ENCODE data around the gene CSK.
"Not testable (repeated sequence)": the region's sequence is repeated elsewhere in the genome, so short reads cannot be mapped to it uniquely, and the experiment has no call there.

Gene CSK

DNA sequence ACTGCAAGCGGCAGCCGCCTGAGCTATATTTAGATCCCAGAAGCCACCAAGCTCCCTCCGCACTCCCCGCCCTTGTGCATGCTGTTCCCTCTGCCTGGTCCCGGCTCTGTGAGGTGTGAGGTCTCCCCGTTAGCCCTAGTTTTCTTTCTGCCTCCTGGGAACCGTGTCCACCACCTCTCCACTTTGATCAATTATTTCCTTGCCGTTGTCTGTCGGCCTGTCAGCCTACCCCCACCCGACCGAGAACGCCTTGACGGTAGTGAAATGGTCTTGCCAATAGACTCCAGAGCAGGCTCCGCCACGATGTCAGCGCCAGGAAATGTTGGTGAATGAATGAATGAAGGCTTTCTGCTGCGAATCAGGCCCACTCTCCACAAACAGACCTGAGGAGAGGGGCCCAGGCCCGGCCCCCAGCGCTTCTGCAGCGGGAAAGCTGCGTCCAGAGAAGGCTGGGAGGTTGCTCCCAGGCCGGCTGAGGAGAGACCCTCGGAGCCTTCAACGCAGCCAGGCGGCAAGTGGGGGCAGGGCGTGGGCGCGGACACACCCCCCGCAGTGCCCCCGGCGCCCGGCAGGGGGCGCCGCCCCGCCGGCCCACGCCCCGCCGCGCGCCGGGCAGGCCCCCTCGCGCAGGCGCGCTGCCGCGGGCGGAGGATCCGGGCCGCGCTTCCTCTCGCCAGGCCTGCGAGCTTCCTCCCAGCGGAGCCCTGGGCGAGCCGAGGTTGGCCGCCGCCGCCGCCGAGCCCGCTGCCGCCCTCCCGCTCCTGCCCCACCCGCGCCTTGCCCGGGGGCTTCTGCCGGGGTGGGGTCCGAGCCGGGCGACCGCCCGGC lies at the start of gene CSK:
Gene CSK, plus strand, starts transcription at position 650 of the 828 bp plus-strand sequence. CDS start 16,218 bp downstream, outside the sequence.
- peak; percentile 45 for DNase-seq

DNA sequence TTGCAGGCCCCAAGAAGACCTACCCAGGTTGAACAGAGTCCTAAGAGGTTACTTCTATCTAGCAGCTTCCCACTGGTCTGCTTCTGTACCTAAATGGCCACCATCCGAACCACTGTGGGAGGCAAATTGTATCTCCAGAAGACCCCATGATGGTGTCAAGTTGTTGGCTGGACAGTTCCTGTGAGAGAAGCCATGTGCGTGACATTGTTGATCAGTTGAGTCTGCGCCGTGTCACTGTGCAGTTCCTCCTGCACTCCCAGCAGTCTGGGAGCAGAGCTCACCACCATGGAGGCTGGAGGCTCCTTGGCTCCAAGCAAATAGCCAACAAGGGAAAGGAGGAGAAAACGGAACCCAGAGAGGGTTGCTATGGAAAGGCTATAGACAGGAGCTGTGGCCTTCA lies 49.0 kb upstream of the CSK start:
- DNase-seq = no peak

DNA sequence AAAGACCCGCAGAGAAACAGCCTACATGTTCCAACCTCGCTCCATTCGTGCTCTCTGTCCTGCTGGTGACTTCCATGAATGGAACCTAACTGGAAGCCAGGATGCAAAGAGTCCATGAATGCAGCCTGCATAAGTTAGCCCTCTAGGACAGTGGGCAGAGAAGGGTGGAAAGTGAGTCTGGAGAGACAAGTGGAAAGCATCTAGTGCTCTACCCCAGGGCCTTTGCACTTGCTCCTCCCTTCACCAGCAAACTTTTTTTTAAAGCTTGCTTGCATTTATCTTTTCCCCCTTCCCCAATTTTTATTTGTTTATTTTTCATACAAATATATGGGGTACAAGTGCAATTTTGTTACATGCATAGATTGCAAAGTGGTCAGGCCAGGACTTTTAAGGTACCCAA lies 48.6 kb upstream of the CSK start:
- DNase-seq = no peak

DNA sequence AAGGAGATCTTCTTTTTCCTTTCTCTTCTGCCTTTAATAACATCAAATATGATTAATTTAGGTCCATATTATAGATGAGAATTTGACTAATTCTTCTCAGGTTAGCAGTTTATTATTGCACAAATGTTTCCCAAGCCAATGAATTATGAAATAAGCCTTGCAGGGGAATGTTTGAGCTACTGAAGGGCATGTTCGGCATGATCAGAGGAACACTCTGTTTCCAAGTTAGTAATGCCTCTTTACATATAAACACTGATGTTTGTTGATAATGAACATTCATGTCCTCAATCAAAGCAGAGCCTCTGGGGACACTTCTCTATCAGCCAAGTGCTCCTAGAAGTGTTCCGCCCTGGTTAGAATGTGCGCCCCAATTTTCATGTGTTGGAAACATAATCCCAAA lies 46.6 kb upstream of the CSK start:
- DNase-seq = no peak

DNA sequence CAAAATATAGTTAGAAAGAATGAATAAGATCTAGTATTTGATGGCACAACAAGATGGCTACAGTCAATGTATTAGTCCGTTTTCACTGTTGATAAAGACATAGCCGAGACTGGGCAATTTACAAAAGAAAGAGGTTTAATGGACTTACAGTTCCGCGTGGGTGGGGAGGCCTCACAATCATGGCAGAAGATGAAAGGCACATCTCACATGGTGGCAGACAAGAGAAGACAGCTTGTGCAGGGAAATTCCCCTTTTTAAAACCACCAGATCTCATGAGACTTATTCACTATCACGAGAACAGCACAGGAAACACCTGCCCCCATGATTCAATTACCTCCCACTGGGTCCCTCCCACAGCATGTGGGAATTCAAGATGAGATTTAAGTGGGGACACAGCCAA lies 43.6 kb upstream of the CSK start:
- not testable (repeated sequence) for DNase-seq

DNA sequence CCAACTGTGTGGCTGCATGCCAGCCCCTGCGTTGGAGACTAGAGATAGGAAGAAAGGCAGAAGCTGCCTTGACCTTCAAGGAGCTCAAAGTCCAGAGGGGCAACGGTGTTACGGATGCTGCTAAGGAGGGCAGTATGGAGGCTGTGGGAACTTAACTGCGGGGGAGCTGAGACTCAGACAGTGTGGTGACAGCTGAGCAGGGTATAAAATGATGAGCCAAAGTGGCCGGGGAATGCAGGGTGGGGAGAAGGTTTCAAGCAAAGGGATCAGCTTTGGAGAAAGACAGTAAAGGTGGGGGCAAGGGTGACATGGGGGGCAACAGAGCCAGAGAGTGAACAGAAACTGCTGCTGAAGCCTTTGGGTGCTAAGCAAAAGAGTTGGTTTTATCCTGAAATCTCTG lies 39.5 kb upstream of the CSK start:
- no peak for DNase-seq

DNA sequence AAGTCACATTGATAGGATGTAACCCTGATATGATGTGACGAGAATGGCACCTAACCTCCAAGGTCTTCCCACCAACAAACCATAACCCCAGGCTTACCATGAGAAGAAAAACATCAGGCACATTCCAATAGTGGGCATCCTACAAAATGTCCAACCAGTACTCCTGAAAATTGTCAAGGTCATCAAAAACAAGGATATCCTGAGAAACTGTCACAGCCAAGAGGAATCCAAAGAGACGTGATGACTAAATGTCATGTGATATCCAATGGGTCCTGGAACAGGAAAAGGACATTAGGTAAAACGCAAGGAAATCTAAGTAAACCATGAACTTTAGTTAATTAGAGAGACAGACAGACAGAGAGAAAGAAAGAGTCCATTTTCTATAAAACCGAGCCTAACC lies 35.5 kb upstream of the CSK start:
- DNase-seq = no peak

DNA sequence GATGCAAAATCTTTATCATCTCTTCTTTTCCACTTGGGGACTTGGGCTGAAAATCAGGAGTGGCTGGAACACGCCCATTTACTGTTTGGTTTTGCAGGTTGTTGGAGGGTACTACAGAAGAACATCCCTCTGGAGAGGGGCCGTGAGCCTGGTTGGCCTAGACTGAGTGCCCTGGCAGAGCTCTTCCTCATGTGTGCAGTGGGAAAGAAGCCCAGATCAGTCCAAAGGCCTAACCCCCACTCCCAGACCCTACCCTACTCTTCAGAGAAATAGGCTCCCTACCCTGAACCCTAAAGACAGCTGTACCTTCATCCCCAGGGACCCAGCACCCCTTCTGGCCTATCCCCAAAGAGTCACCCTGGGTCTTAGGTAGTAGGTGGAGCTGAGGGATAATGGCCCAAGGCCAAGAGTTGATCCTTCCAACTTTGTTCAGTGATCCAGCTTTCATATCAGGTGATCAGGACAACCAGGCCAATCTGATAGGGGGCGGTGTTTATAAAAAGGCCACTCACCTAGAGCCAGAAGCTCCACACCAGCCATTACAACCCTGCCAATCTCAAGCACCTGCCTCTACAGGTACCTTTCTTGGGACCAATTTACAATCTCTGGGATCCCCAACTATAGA lies 33.4 kb upstream of the CSK start, which contains the start of gene CYP1A2:
Gene CYP1A2, plus strand, starts transcription at position 524 of the 625 bp plus-strand sequence. CDS start 894 bp downstream, outside the sequence.
- no peak for DNase-seq

DNA sequence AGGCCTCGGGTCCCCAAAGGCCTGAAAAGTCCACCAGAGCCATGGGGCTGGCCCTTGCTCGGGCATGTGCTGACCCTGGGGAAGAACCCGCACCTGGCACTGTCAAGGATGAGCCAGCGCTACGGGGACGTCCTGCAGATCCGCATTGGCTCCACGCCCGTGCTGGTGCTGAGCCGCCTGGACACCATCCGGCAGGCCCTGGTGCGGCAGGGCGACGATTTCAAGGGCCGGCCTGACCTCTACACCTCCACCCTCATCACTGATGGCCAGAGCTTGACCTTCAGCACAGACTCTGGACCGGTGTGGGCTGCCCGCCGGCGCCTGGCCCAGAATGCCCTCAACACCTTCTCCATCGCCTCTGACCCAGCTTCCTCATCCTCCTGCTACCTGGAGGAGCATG lies 32.0 kb upstream of the CSK start:
- DNase-seq = no peak

DNA sequence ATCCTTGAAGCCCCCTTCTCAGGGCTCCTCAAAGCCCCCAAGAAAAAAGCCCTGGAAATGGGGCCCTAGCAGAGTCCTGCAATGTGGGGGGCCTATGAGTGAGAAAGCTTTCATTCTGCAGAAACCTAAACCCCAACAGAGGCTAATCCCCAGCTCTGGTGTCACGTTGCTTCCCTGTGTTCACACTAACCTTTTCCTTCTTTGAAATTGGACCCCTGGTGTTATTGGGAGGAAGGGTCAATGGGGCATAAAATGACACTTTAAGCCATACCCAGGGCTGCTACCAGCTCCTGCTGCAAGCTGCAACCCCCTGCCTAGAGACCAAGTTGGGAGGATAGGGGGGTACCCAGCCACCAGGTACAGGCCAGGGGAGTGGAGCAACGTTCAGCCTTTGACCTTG lies 31.1 kb upstream of the CSK start:
- no peak for DNase-seq

DNA sequence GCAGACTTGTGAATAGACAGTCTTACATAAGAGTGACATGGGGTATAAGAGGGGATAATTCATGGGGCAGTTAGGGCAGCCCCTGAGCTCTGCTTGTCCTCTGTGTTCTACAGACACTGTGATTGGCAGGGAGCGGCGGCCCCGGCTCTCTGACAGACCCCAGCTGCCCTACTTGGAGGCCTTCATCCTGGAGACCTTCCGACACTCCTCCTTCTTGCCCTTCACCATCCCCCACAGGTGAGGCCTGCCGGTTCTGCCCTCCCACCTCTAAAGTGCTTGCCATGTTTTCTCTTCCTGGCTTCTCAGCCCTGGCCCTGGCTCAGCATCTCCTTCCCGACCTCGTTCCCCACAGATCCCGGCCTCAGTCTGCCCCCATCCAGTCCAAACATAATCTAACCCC lies 29.9 kb upstream of the CSK start:
- no peak for DNase-seq

DNA sequence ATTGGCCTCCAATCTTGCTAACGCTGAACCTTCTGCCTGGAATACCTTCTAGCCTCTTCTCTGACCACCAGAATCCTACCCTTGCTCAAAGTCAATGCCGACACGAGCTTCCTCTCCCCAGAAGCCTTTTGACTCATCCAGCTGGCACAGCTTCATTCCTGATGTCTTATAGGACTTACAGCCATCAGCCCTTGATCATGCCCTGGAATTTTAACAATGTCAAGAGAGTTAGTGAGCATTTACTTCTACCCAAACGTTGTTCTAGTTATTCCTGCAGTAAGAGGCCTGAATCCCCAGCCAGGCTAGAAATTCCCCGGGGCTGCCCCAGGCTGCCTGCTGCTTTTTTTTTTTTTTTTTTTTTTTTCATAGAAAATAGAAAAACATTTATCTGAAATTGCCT lies 29.3 kb upstream of the CSK start:
- DNase-seq = no peak

DNA sequence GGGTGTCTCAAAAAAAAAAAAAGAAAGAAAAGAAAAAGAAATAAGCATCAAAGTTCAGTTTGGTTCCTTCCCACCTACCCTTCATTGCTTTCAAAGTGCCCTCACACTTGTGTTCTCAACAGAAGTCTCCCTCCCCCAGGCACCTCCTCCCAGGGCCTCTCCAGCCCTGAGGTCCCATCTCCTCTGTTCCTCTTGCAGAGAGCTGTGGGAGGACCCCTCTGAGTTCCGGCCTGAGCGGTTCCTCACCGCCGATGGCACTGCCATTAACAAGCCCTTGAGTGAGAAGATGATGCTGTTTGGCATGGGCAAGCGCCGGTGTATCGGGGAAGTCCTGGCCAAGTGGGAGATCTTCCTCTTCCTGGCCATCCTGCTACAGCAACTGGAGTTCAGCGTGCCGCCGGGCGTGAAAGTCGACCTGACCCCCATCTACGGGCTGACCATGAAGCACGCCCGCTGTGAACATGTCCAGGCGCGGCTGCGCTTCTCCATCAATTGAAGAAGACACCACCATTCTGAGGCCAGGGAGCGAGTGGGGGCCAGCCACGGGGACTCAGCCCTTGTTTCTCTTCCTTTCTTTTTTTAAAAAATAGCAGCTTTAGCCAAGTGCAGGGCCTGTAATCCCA lies 27.2 kb upstream of the CSK start:
- DNase-seq = no peak

DNA sequence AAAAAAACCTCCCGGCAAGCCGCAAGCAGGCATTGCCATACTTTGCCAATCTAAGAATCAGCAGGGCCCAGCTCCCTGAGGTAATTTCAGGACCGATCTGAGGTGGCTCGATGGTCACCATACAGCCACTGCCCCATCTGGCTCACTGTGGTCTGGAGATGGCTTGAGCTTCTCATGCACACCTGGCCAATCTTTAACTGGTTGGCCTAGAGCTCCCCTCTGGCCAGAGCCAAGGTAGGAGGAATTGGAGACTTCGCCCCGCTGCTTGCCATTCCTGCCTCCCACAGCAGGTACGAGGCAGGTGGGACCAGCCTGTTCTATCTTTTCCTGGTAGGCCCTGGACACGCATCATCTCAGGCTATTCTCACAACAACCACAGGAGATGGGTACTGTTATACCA lies 23.1 kb upstream of the CSK start:
- DNase-seq = no peak

DNA sequence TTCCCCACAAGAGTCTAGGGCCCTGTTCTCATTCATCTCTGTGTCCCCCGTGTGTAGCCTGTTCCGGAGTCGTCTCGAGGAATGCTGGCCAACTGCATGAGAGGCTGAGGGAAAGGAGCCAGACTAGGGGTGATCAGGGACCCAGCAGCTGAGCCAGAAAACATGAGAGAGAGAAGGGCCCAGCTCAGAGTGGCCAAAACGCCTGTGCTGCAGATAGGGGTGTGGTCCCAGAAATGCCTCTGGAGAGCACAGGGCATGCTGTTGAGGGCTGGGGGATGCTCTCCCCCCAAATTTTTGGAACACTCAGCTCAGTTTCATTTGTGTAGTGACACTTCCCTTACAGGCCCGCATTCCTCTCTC lies 19.1 kb upstream of the CSK start:
- no peak for DNase-seq

DNA sequence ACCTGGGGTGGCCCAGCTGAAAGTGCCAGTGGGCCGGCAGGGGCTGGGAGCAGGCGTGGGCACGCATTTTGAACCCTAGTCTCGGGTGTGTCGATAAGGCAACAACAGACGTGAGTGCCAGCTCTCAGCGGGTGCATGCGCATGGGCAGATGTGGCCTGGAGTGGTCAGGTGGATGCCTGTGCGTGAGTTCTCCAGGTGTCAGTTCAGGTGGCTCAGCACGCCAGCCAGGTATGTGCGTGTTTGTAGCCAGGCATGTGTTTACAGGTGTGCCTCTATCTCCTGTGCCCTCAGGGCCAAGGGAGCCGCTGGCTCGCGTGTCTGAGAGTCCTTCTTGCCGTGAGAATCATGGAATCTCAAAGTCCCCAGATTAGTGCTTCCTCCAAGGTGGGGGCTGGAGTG lies 18.5 kb upstream of the CSK start:
- no peak for DNase-seq

DNA sequence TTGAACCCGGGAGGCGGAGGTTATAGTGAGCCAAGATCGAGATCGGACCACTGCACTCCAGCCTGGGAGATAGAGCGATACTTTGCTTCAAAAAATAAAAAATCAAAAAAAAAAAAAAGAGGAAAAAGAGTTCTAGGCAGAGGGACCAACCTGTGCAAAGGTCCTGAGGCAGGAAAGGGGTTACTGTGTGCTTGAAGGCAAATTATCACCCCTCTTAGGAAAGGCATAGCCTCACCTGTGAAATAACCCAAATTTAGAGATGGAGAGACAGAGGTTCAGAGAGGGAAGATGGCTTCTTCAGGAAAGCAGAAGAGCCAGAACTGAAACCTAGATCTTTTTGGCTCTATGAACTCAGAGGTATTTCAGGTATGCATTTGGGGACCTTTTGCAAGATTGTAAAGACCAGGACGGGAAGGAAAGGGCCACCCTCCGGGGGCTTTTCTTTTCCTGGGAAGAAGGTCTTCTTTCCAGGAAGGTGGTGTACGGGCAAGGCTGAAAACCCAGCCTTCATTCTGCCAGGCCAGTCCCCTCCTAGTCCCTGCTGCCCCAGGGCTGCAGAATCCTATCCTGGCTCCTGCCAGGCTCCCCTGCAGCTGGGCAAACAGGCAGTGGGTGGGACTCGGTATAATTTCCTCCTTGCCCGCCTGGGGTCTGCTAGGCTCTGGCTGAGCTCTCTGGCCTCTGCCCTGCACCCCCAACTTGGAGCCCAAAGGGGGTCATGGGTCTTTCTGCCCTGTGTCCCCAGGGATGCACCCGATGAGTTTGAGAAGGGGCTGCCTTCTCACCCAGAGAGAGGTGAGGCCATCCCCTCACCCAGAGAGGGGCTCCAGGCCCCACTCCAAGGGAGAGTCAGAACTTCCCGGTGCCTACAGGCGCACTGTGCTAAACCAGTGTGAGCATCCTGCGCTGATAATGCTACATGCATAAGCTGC lies 14.4 kb upstream of the CSK start:
- DNase-seq = no peak

DNA sequence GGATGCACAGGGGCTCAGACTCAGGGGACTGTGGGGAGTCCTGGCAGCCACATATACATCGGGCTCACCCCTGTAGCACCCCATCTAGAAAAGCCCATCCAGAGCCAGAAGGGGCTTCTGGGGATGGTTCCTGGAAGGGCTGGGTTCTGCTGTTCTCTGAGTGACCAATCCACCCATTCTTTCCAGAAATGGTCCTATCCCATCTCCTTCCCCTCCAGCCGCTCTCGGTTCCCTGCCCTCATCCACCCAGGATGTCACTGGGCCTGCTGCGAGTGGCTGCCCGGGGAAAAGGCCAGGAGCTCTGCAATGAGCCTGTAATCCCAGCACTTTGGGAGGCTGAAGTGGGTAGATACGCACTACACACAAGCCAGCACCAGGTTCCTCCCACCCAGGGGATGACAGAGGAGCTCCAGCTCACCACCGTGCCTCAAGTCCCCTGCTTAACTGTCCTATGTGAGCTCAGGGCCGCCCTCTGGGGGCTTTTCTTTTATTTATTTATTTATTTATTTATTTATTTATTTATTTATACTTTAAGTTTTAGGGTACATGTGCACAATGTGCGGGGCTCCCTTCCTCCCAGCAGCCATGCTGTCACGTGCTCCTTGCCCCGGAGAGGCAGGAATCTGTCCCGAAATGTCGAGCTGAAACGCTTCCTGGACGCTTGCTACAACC lies 13.6 kb upstream of the CSK start:
- DNase-seq = no peak

DNA sequence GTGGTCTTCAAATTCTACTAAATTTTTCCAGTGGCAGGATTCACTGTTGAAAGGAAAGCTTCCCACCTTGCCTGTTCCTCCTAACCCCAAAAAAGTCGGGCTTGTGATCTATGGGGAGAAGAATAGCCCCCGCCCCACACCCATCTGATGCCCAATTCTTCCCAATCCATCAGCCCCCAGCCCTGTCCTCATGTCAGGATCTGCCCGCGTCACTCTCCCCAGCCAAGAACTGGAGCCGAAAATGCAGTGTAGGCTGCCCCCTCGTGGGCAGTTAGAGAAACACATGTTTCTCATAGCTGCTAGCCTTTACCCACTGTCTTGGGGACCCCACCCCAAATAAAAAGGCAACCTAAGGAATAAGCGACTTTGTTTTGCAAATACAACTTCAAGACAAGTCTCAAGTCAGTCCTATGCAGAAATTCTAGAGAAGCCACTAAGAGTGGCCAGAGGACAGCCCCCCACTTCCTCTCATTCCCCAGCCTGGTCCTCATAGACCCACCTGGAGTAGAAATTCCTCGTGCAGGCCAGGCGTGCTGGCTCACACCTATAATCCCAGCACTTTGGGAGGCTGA lies 13.0 kb upstream of the CSK start:
- no peak for DNase-seq

DNA sequence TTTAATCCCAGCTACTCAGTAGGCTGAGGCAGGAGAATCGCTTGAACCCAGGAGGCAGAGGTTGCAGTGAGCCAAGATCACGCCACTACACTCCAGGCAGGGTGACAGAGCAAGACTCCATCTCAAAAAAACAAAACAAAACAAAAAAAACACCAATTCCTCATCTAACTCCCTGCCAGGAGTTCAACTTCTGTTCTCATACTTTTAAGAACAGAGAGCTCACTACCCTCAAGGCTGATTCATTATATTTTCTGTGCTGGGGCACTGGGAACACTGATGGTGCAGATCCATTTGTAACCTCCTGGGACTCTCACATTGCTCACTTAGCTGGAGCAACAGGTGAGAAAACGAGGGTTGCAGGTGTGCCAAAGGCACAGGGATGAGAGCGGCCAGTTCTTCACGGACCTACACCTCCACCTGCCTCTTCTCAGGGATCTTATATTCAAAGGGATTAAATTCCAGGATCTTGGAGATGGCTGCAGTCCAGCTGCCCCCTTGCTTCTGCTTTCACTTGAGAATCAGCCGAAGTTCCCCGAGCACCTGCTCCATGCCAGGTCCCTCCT lies 12.3 kb upstream of the CSK start:
- DNase-seq = no peak

DNA sequence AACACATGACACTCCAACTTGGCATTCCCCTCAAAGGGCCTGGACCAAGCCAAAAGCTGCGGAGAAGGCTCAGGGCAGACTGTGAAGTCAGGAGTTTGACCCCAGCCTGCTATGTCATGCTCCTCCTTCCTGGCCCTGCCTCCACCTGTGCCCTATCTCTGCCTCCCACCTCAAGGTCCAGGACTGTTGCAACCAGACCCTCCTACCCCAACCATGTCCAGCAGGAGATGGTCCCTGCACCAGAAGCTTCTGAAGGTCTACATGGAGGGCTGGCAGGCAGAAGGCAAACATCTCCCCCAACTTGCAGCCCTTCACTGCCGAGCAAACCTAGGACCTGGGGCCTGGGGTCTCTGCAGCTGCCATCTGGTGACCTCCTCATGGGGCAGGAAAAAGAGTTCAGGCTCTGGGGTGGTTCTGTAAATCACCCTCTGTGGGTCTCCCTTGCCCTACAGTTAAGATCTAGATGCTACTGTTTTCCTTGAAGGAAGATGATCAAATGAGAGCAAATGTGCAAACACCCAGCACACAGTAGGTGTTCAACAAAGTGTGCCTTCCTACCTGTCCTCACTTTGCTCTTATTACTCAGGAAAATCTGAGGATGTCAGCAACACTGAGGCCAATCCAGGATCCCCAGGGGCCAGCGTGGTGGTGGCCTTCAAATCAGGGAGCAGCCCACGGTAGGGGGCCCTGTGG lies 11.5 kb upstream of the CSK start:
- DNase-seq = no peak
